Forelimb muscle (tissue), 1 donor: ENCODE data around the gene ACTL10. TPM values are rescaled to one million over a fixed set of nuclear protein-coding genes. Genes with fewer than 3 reads are reported as not detected.

Experiments used
- DNase-seq: peaks from one replicate; pipeline ENCODE4 v3.0.0-alpha.2; 2013; ENCODE audit warnings: low read depth
- polyA plus RNA-seq: library from polyadenylated mRNA; unstranded; fragments of 120-200 nt; gene quantifications from one replicate; pipeline ENCODE4 v1.2.1, GENCODE V29; 2013; ENCODE audit not compliant: insufficient read length

The ACTL10 gene
- polyA plus RNA-seq, 1 donor, result 0.33 TPM

DNA sequence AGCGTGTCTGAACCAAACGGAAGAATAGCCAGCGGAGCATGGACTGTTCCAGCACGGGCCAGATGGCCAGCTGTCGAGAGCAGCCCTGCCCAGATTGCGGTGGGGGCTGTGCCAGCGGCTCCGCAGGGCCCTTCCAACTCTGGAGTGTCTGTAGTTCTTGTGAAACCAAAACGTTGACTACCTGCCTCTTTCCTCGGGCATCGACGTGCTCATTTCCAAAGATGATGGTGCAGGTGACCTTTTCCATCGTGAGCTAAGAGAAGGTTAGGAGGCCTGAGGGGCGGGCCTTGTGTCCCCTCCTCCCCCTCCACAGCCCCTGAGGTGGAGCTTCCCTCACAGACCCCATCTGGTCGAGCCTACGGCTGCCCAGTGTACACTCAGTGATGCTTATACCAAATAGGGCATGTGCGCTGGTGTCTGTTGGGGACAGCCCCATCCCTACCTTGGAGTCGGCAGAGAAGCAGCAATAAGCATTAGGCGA, 17.5 kb upstream of the ACTL10 start:
- no peak for DNase-seq

DNA sequence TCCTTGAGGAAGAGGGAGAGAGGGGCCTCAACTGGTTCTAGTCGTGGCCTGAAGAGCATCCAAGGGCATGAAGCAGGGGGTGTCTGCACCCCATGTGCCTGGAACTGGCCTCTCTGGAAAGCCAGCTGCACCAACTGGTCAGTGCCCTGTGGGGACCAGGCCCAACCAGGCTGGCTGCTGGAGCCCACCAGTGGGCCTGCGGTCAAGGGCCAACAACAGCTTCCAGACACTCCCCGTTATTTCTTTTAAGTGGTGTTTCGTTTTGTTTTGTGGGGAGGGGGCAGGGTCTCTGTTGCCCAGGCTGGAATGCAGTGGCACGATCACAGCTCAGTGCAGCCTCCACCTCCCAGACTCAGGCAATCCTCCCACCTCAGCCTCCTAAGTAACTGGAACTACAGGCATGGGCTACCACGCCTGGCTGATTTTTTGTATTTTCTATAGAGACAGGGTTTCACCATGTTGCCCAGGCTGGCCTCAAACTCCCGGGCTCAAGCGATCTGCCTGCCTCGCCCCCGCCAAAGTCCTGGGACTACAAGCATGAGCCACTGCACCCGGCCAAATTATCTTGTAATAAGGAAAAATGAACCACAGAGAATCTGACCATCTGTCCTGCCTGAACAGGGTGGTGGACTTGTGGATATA, 16.5 kb upstream of the ACTL10 start:
- no peak for DNase-seq

DNA sequence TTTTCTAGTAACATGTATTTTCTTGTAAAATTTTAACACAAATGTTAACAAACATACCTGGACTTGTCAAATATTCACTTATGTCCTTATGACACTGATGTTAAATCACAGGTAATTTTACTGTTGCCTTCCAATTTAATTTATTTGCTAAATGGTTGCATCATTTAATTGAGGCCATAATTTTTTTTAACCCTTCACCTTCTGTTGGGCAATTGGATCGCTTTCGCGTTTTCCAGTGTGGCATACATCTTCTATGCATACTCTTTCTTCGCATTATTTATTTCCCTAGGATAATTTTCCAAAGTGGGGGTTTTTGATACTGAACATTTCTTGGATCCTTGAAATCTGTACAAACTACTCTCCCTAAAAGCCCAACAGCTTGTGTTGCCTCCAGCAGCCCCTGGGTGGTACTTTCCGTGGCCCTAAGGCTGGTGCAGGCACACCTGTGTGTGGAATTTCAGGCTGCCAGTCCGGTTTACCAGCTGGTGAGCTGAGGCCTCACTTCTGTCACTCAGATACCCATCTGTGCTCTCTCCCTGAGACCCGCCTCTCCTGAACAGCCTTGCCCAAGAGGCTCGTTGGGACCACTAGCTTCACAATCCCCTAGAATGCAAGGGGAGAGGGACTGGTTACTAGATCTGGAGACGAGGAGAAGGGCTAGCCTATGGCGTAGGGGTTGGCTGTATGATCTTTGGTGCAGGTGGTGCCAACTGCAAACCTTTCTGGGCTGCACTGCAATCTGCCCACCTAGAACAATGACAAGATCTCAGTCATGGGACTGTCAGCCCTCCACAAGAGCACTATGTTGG, 15.8 kb upstream of the ACTL10 start:
- no peak for DNase-seq

DNA sequence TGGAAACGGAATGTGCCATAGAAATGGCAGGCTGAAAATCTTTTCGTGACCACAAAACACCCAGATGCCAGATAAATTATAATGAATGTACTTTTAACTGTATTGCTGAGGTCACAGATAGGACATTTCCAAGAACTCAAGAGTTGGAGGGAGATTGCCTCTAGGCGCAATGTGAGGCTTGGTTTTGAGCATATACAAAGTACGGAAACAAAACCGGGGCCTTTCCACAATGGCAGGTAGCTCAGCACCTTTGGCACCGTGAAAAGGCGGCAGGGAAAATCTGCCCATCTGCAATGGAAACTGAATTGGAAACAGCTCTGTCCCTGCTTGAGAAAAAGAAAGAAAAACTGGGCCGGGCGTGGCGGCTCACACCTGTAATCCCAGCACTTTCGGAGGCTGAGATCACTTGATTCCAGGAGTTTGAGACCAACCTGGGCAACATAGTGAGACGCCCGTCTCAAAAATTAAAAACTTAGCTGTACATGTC, 15.1 kb upstream of the ACTL10 start:
- no peak for DNase-seq

DNA sequence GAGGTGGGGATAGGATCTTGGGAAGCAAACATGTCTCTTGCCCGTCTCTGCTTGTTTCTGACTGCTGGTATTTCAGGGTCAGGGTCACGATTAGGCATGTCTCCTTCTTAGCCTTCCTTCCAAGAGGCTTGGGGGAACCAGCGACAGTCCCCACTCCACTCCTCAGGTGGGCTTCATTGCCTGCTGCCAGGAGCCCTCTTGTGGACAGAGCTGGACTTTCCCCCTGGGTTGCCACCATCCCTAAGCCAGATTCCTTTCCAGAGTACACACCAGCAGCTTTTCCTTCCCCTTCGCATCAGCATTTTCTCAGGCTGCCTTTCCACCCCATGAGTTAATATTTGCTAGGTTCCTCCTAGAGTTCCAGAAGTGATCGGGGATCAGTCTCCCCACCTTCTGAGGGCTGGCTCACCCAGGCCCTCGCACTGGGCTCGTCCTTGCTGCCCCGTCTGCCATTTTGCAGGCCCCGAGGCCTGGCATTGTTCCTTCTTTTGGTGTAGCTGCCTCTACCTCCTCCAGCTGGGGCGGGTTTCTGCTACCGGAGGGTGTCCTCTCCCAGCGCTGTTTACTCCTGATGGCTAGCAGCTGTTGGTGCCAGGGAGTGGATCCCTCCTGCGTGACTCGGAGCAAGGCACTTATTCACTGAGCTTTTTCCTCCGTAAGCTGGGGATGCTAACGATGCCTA, 13.4 kb upstream of the ACTL10 start:
- DNase-seq, result no peak

DNA sequence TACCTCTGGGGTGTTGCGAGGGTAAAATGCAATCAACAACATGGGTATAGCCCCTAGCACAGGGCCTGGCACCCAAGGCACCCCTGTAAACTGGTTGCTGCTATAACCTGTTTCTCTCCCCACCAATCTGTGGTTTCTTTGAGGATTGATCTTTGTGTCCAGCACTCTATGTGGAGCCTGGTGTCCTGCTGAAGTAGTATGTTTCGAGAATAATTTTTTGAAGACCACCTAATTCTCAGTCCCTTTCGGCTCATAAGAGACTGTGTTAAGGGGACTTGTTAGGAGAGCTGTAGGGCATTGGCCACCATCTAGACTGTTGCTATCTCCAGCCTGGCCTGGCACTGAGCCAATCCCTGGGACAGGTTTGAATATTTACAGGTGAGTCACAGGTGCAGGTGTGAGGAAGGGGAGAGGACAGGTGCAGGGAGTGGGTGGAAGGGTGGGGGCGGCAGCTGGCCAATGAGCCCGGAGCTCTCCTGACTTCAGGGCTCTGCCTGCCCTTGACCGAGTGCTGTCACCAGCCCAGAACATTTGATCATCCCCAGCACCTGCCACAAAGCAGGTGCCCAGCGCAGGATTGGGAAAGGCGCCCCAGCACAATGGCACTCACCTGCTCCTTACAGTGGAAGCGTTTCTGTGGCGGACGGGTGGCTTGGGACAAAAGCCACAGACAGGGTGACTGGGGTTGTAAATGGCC, 12.7 kb upstream of the ACTL10 start:
- no peak for DNase-seq

DNA sequence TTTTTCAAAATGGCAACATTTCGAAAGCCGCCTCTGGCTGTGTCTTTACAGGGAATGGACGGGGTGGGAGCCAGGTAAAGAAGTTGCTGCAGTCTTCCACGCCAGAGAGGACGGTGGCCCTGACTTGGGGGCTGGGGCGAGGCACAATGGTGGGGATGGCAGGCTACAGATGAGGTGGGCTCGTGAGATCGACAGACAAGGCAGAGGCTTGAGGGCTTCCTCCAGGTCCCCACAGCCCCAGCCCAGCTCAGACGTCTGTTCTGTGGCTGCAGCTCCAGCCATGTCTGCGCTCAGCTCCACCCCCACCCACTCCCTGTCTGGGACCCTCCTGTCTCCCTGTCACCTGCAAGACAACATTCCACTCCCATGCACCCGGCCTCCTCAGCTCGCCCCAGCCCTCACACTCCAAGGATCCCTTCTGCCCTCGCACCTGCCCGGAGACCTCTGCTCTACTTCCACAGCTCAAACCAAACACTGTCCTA, 12.0 kb upstream of the ACTL10 start:
- no peak for DNase-seq

DNA sequence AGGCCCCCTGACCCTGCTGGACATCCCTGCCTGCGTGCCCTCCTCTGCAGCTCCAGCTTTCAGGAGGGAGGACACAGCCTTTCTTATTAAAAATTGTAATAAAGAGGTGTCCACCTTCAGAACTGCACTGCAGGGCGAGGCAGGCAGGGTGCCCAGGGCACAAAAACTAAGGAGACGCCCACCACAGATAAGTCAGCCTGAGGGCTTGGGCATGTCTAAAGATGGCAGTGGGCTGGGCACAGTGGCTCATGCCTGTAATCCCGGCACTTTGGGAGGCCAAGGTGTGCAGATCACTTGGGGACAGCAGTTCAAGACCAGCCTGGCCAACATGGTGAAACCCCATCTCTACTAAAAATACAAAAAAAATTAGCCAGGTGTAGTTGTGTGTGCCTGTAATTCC, 11.6 kb upstream of the ACTL10 start:
- no peak for DNase-seq

DNA sequence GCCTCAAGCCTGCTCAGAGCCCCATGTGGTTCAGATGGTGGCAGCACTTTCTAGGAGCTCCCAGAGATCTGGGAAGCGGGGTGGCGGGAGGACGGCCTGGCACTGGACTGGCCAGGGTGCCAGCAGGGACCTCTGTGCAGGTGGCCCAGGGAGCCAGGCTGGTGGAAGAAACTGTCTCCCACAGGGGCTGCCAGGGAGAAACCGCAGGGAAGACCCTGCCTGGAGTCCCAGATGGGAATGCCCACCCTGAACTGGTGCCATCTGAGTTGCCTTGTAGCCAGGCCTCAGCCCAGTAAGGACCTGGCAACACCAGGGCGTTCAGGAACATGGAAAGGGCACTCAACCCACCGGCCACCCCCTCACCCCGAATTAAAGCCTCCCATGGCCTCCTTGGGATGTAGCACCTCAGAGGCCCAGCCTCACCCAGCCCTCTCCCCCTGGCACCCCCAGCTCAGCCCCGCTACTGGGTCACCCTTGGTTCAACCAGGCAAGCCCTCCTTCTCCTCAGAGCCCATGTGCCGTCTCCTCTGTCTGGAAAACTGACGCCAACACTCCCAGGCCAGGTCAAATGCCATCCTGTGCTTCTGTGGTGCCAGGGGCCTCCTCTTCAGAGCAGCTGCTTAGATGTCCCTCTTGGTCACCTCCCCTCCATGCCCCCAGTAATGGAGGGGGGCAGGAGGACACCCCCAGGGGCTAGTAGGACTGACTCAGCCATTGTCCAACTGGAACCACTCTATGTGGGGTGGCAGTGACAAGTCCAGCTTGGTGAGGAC, 10.5 kb upstream of the ACTL10 start:
- DNase-seq, result no peak

DNA sequence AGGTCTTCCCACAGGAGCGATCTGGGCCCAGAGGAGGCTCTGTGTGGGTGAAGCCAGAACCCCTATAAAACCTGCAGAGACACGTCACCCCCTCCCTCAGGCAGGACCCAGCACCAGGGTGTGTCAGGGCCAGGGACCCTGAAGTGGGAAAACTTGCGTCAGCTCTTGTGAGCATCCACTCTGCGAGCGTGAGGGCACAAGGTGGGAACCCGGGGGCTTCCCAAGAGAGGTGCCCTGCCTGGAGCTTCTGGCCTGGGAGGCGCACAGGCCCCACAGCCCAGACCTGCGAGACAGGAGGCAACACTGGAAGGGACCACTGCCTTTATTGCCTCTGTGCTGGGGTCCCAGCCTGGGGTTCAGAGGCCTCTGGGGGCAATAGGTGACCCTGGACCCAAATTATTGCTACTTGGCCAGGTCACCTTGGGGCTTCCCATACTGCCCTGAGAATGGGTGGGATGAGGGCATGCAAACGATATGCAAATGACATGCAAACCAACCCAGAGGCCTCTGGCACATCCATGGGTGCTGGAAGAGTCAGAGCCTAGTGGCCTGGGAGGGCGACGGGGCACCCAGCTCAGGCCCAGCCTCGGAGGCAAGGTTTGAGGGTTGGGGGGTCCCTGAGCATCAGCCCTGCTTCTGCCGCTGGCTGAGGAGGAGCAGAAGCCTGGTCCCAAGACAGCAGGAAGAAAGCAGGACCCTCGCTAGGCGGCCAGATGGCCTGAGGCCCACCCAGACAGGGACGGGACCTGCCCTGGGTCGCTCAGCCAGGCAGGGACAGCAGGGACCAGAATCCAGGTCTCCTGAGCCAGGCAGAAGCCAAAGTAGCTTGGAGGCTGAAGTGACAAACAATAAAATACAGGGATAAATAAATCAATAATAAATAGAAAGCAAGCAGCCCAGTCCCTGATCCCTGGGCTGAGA, 9.7 kb upstream of the ACTL10 start:
- DNase-seq, result no peak

DNA sequence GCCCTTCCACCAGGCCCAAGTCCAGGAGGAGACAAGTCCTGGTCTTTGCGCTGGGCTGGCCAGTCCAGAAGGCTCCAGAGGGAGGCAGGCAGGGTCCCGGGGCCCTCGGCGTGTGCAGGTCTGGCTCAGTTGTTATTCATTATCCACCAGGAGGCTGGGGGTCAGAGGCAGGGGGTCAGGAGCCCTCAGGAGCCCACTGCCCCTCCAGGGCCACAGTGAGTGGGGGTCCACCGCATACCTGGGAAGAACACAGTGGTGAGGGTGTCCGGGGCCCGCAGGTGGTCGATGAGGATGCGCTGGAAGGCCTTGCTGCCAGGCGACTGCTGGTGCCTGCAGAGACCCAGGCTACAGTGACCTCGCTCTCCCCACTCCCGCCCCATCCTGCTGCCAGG, 9.0 kb upstream of the ACTL10 start:
- no peak for DNase-seq

DNA sequence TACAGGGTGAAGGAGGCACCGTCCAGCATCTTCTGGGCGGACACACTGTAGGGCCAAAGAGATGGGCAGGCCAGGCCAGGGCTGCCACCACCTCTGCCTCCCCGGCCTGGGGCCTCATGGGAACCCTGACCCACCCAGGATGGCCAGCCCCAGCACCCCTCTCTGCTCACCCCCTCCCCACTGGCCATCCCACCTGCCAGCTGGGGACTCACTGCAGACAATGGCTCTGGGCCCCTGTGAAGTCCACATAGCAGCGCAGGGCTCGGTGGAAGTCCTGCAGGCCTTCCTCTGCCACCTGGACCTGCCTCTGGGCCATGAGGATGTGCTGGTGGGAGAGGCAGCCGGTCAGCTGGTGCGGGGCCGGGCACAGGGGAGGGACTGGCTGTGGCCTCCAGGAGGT, 8.2 kb upstream of the ACTL10 start:
- no peak for DNase-seq

DNA sequence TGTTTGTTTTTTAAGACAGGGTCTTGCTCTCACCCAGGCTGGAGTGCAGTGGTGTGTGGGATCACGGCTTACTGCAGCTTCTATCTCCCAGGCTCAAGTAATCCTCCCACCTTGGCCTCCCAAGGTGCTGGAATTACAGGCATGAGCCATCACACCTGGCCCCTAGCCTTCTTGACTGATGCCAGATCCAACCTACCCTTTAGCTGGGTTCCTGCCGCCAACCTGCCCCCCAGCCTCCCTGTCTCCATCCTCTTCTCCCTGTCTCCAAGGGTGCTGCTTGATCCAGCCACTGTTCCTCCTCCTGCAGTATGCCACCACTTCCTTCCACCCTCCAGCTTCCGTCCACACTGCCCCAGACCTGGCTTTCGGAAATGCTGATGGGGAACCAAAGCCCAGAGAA, 7.8 kb upstream of the ACTL10 start:
- DNase-seq, result no peak

DNA sequence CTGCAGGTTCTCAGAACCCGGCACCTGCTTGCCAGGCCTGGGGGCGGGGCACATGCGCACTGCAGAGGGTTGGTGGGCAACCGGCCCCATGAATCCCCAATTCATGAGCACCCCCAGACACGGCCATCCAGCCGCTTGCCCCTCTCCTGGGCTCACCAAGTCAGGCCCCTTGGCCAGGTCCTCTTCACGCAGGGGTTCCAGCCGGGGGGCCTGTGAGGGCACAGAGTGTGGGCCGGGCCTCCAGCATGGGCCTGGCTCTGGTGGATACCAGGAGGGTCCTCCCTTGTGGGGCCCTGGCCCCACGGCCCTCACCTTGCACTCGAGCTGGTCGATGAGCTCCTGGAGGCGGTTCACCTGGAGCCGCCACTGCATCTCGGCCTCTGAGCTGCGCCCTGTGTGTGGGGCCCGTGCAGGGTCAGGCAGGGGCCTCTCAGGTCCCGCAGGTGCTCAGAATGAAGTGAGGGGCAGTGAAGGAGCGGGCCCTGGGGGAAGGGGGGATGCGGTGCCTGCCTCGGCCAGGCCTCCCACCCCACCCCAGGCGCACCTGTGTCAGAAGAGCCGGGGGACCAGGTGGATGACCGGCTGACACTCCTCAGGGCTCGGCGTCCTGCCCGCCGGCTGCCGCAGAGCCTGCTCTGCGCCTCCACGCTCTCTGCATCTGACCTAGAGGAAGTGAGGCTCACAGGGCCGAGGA, 7.3 kb upstream of the ACTL10 start:
- no peak for DNase-seq

DNA sequence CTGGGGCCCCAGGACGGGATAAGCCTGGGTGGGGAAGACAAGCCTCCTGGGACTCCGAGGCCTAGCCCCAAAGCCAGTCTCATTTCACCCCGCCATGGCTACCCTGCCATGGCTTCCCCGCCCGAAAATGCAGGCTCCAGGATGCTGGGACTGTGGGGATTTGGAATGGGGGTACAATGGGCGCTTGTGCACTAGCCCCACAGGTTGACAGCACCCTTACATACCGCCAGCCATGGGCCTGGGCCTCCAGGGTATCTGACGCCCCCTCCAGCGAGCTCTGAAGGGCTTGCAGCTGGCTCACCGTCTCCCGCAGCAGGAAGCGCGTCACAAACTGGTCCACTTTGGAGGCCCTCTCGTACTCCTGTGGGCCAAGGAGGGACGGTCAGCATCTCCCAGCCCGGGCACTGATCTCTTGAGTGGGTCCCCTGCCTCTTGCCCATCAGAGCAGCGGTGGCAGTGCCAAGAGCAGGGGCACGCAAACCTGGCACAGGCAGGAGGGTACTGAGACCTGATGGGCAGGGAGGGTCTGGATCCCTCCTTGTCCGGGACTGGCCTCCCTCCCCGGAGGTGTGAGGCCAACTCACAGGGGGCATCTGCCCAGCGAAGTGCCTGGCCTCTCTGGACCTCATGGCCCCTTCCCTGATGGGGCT, 6.6 kb upstream of the ACTL10 start:
- no peak for DNase-seq

DNA sequence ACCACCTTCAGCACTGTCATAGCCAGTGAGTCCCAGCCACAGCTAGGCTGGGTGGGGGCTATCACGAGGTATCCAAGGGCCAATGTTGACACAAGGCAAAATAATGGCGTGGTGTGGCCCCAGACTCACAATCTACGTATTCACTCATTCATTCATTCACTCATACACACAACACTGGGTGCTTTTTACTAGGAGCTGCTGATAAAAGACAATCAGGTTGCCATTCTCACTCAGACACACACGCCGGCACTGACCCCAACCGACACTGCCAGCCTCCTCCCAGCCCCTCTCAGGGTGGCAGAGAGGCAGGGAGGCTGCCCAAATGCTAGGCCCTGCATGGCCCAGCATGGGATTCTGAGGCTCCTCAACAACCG, 6.1 kb upstream of the ACTL10 start:
- DNase-seq, result no peak

DNA sequence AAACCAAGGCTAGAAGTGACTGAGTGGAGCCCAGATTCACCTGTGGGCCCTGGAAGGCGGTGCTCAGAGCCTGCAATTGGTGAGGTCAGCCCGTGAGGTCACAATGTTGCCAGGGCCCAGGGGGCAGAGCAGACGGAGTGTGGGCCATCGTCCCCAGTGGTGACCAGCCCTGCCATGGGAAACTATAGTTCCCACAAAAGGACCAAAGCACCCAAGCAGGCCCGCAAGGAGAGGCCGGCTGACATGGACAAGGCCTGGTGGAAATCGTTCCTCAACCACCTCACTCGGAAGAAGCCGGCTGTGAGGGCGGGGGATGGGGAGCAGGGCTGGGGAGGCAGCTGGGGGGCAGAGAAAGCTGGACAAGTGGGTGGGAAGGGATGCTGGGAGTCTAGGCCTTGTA, 4.6 kb upstream of the ACTL10 start, which contains the start of gene C20orf144:
C20orf144 (plus strand) TSS at position 156 of the 400 bp plus-strand sequence; CDS start at position 175, 19 bp downstream.
- no peak for DNase-seq

DNA sequence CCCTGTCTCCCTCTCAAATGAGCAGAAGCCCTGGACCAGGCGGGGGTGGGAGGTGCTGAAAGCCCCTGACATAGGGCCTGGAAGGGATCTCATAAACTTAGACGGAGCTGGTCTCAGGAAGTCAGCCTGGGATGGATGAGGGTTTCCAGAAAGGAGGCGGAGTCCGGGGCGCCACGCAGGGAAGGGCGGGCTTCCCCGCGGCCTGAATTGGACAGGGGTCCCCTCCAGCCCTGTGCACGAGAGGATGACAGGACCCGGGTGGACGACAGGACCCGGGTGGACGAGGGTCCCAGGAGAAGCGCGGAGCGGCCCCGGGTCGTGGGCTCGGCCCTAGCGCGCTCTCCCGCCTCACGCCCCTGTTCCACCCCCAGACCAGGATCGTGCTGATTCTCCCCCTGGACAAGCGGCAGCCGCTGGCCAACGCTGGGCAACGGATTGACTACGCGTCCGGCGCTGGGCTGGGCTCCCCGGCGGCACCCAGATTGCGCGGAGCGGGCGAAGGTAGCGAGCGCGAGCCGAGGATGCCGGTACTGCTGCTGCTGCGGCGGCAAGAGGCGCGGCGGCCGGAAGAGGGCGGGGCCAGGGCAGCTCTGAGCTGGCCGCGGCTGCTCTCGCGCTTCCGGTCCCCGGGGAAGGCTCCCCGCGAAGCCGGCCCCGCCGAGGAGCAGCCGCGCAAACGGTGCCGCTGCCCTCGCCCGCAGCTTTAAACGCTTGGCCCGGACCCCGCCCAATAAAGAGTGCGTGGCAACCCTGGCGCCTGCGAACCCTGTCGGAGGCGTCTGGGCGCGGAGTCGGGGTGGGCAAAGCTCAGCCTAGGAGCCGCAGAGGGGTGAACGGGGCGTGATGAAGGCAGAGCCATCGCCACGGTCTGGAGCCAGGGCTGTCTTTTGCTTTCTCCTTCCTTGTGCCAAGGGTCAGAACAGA, 3.3 kb upstream of the ACTL10 start:
- DNase-seq, result no peak
